H1 (cell line): ENCODE results near the gene RNF125. TPM values are rescaled to one million over a fixed set of nuclear protein-coding genes. Genes with fewer than 3 reads are reported as not detected.

Experiments
- BACH1 ChIP-seq: IDR thresholded peaks from 2 replicates; pipeline ENCODE4 v1.6.1; 2012; ENCODE audit warnings: low read length, improper control_type of control experiment
- E2F6 ChIP-seq: IDR thresholded peaks from 2 replicates; pipeline ENCODE4 v1.6.1; 2012; ENCODE audit warnings: inconsistent platforms
- SIX5 ChIP-seq: IDR thresholded peaks from 2 replicates; pipeline ENCODE4 v1.6.1; 2011; ENCODE audit warnings: mild to moderate bottlenecking, low read depth, low read length
- SUZ12 ChIP-seq: fragments of 200-600 bp; sonication (generic); IDR thresholded peaks from 2 replicates; pipeline ENCODE4 v1.6.1; 2012; ENCODE audit warnings: mild to moderate bottlenecking, inconsistent platforms, low read length, moderate library complexity, mixed read lengths
- ZNF274 ChIP-seq: IDR thresholded peaks from 2 replicates; pipeline ENCODE4 v1.7.0; 2012; ENCODE audit warnings: low read length, borderline replicate concordance; ENCODE audit errors: extremely low read depth
- polyA plus RNA-seq, 7 experiments: library from polyadenylated mRNA; depleted of rRNA in 3 of 7; stranded (reverse) in 5 of 7; unstranded in 2 of 7; fragments of >200 nt in 5 of 7; fragments of 200-250 nt in 2 of 7; gene quantifications; 1 replicate in 5 of 7; 2 replicates in 1 of 7; 4 replicates in 1 of 7; pipeline versions ENCODE4 v1.2.1 to v1.2.3, GENCODE V29; 2011 to 2013; ENCODE audit warnings: missing spikeins in 2 of 7, mixed read lengths in 2 of 7
- total RNA-seq: library from RNA; stranded (reverse); fragmentation: NEBNext Ultra II Directional; extraction: Animal tissue kit (Norgen Biotek cat#: 25700); gene quantifications from 2 replicates; pipeline ENCODE4 v1.2.1, GENCODE V29; 2021

Gene RNF125
- total and polyA plus RNA-seq, 2 of the 8 experiments (the other 6 are each of a cell fraction or from before 2014, with no cell fraction given): 14.3 to 15.2 TPM

- TF ChIP-seq BACH1 (no peak), SIX5 (no peak), ZNF274 (no peak), E2F6 (no peak), SUZ12 (no peak)
Observed at GRCh38 chr18:32093523-32093922, 74.9 kb downstream of the RNF125 start (continued).
